Immature natural killer cell (primary cell): ENCODE data around the gene CDC42SE2. TPM values are rescaled to one million over a fixed set of nuclear protein-coding genes. Genes with fewer than 3 reads are reported as not detected.
A peak's percentile ranks its signal among the peaks of the same experiment; 100 is the strongest.
"Not testable (repeated sequence)": the region's sequence is repeated elsewhere in the genome, so short reads cannot be mapped to it uniquely, and the experiment has no call there.

Experiments
- DNase-seq, 3 donors: peaks; one replicate each; pipeline ENCODE4 v3.0.0; 2022; ENCODE audit warnings: mixed read lengths in 1 of 3
- H3K27ac Mint-ChIP-seq, 6 donors: one replicate each; pipeline ENCODE4 v1.8.0; 2020; ENCODE audit warnings: mixed read lengths in 6 of 6, mild to moderate bottlenecking in 5 of 6, inconsistent platforms in 4 of 6, moderate library complexity in 3 of 6
- H3K27me3 Mint-ChIP-seq, 3 donors: one replicate each; pipeline ENCODE4 v1.8.0; 2020 to 2021; ENCODE audit warnings: low read depth in 3 of 3, mild to moderate bottlenecking in 3 of 3, mixed read lengths in 3 of 3, moderate library complexity in 3 of 3, inconsistent platforms in 1 of 3
- H3K36me3 Mint-ChIP-seq, 3 donors: one replicate each; pipeline ENCODE4 v1.8.0; 2020; ENCODE audit warnings: mixed read lengths in 3 of 3, inconsistent platforms in 2 of 3, mild to moderate bottlenecking in 2 of 3
- H3K4me1 Mint-ChIP-seq, 2 donors: one replicate each; pipeline ENCODE4 v1.8.0; 2020; ENCODE audit warnings: inconsistent platforms in 2 of 2, mild to moderate bottlenecking in 2 of 2, mixed read lengths in 2 of 2, moderate library complexity in 1 of 2
- H3K4me3 Mint-ChIP-seq, 5 donors: one replicate each; pipeline ENCODE4 v1.8.0; 2020; ENCODE audit warnings: mild to moderate bottlenecking in 5 of 5, mixed read lengths in 5 of 5, inconsistent platforms in 3 of 5, moderate library complexity in 3 of 5
- H3K9me3 Mint-ChIP-seq, 6 donors: one replicate each; pipeline ENCODE4 v1.8.0; 2020; ENCODE audit warnings: mild to moderate bottlenecking in 6 of 6, mixed read lengths in 6 of 6, inconsistent platforms in 4 of 6, moderate library complexity in 3 of 6
- polyA plus RNA-seq, 3 donors: library from polyadenylated mRNA; unstranded; fragments of 300-500 nt; fragmentation: Illumina TruSeq; gene quantifications; one replicate each; pipeline ENCODE4 v1.2.3, GENCODE V29; 2021

The CDC42SE2 gene
- polyA plus RNA-seq, 3 donors from 2014 or later, result 296 to 536 (median 342) TPM

DNA sequence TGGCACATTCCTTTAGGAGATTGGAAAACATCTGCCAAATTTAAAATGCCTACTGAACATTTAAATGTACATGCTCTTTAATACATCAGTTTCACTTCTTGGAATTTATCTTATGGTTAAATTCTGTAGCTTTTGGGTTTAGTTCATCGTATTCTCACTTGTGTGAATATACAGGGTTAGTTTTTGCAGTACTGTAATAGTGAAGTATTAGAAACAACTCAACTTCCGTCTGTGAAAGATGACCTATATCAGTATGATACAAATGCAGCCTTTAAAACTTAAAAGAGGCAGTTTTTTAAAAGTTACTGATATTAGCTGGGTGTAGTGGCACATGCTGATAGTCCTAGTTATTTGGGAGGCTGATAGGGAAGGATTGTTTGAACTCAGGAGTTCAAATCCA lies 57.2 kb downstream of the CDC42SE2 start:
- no peak for DNase-seq
- peak overlapping the region; percentile 29 to 82 (median 65) for H3K27ac Mint-ChIP-seq
- no peaks in the 10 kb centered on the region for H3K9me3 Mint-ChIP-seq
- H3K4me1 Mint-ChIP-seq, result peaks cover 75 to 93% of the 10 kb centered on the region in 2 donors
- H3K4me3 Mint-ChIP-seq, result peak overlapping the region in 2 of 5 donors; percentile 15 to 61
- peaks cover 0 to 15% (median 6%) of the 10 kb centered on the region in 3 donors for H3K36me3 Mint-ChIP-seq
- H3K27me3 Mint-ChIP-seq, result peaks cover 0 to 7% (median 0%) of the 10 kb centered on the region in 3 donors

DNA sequence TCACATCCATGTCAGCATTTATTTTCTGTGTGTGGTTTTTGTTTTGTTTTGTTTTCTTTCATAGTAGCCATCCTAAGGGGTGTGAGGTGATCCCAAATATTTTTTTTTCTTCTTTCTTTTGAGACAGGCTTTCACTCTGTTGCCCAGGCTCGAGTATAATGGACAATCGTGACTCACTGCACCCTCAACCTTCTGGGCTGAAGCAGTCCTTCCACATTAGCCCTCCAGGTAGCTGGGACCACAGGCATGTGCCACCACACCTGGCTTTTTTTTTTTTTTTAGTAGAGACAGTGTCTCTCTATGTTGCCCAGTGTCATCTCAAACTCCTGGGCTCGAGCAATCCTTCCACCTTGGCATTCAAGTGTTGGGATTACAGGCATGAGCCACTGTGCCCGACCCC lies 59.1 kb downstream of the CDC42SE2 start:
- H3K4me1 Mint-ChIP-seq, result peaks cover 73 to 93% of the 10 kb centered on the region in 2 donors
- H3K9me3 Mint-ChIP-seq, result no peaks in the 10 kb centered on the region
- DNase-seq, result no peak
- peaks cover 0 to 7% (median 0%) of the 10 kb centered on the region in 3 donors for H3K27me3 Mint-ChIP-seq
- peak overlapping the region in 4 of 5 donors; percentile 10 to 72 (median 25) for H3K4me3 Mint-ChIP-seq
- H3K36me3 Mint-ChIP-seq, result peaks cover 0 to 7% (median 0%) of the 10 kb centered on the region in 3 donors
- peak overlapping the region; percentile 36 to 87 (median 82) for H3K27ac Mint-ChIP-seq

DNA sequence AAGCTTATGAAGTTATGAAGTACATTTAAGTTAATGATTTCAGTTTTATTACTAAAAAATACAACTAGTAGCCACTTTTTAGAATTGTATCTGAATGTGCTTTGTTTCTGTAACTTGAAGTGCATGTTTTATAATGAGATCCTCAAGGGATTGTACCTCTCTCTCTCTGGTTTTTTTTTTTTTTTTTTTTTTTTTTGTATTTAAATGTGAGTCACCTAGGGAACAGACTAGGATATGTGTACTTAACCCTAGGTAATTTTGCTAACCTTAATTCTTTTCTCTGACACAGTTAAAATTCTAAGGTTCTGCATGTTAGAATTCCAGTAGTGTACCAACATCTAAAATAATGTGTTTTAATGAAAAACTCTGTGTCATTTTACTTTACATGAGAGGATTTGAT lies 59.5 kb downstream of the CDC42SE2 start:
- Mint-ChIP-seq H3K36me3 (peaks cover 0 to 4% (median 2%) of the 10 kb centered on the region in 3 donors), H3K9me3 (no peaks in the 10 kb centered on the region), H3K27me3 (peaks cover 0 to 7% (median under 1%) of the 10 kb centered on the region in 3 donors), H3K4me3 (peak overlapping the region in 3 of 5 donors; percentile 18 to 36 (median 33)), H3K4me1 (peaks cover 77 to 93% of the 10 kb centered on the region in 2 donors), H3K27ac (peak overlapping the region; percentile 44 to 73 (median 49))
- no peak for DNase-seq

DNA sequence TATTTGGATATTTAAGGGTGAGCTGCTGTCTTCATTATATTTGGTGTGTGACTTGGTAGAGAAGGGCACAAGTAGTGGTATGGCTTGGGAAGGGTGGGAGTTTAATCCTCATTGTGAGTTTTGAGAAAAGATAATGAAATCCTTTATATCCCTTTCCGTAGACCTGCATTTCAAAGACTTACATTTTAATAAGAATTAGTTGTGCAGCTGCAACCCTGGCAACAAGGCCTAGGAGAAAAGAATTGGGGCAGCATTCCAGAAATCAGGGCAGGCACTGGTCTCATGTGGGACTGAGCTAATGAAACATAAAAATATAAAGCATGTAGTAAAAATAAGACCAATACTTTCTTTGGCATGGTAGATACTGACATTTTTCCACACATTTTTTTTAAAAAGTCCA lies 60.5 kb downstream of the CDC42SE2 start:
- Mint-ChIP-seq H3K36me3 (peaks cover 0 to 4% (median 2%) of the 10 kb centered on the region in 3 donors), H3K27ac (peak overlapping the region; percentile 17 to 79 (median 41)), H3K27me3 (peaks cover 2 to 7% (median 3%) of the 10 kb centered on the region in 3 donors), H3K9me3 (no peaks in the 10 kb centered on the region), H3K4me3 (peak overlapping the region in 3 of 5 donors; percentile 10 to 40 (median 23)), H3K4me1 (peaks cover 82 to 94% of the 10 kb centered on the region in 2 donors)
- no peak for DNase-seq

DNA sequence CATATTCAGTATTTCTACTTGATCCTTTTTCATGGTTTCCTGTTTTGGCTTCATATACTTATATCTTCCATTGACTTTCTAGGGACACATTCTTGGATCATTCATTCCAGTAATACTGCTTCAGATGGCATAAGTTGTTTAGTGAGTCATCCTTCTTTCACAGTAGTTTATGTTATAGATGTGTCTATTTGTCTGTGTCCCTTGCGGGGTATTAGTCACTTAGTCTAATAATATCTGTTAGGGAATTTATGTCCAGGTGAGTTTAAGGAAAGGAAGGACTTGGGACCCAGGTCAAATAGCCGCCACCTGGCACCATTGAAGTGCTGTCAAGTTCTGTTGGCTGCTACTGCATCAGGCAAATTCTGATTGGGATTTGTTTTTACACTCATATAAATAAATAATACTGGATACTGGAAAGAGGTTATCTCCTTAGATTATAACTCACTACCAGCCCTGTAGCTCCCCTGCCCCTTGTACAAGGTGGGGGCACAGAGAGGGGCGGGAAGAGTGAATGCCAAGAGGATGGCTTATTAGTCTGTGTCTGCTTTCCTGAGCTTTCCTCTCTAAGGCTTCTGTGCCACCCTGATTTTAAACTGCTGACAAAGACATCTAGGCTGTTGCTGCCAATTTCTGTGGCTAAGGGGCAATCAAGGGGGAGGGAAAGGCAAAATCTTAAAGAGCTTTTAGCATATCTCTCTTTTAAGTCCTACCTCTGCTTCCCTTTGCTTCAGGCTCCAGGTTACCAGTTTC lies 64.9 kb downstream of the CDC42SE2 start:
- H3K9me3 Mint-ChIP-seq, result no peaks in the 10 kb centered on the region
- DNase-seq, result no peak
- H3K27me3 Mint-ChIP-seq, result peaks cover 3 to 6% (median 6%) of the 10 kb centered on the region in 3 donors
- H3K4me1 Mint-ChIP-seq, result peaks cover 73 to 97% of the 10 kb centered on the region in 2 donors
- peak overlapping the region; percentile 6 to 86 (median 67) for H3K27ac Mint-ChIP-seq
- H3K36me3 Mint-ChIP-seq, result peaks cover 0 to 7% (median 0%) of the 10 kb centered on the region in 3 donors
- peak overlapping the region in 1 of 5 donors; percentile 38 for H3K4me3 Mint-ChIP-seq

GRCh38 chr5:131329286-131329560 lies 65.4 kb downstream of the CDC42SE2 start:
- peaks cover 3 to 6% (median 6%) of the 10 kb centered on the region in 3 donors for H3K27me3 Mint-ChIP-seq
- no peak for DNase-seq

DNA sequence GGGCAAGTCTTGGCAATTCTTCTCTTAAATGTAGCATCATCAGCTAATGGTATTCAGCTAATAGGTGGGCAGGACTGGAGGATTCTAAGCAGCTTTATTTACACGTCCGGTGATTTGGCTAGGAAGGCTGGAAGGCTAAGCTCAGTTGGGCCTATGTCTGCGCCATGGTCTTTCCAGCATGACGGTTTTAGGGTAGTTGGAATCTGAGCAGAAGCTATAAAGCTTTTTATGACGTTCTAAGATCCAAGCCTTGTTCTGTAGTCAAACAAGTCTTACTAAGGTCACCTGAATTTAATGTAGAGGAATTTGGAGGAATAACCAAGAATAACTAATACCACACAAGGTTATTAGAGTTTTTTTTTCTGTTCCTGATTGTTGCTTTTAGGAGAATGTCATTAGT lies 66.2 kb downstream of the CDC42SE2 start:
- H3K4me1 Mint-ChIP-seq, result peaks cover 76 to 97% of the 10 kb centered on the region in 2 donors
- peaks cover 3 to 6% (median 4%) of the 10 kb centered on the region in 3 donors for H3K27me3 Mint-ChIP-seq
- no peak for DNase-seq
- peak overlapping the region in 5 of 6 donors; percentile 12 to 64 (median 57) for H3K27ac Mint-ChIP-seq
- no peaks in the 10 kb centered on the region for H3K9me3 Mint-ChIP-seq
- peak overlapping the region in 2 of 5 donors; percentile 2 to 14 for H3K4me3 Mint-ChIP-seq
- peaks cover 0 to 7% (median 0%) of the 10 kb centered on the region in 3 donors for H3K36me3 Mint-ChIP-seq

More at GRCh38 chr5:131329286-131329560, 65.4 kb downstream of the CDC42SE2 start:
- H3K36me3 Mint-ChIP-seq, result peaks cover 0 to 7% (median 0%) of the 10 kb centered on the region in 3 donors
- peak overlapping the region; percentile 6 to 75 (median 48) for H3K27ac Mint-ChIP-seq
- H3K4me3 Mint-ChIP-seq, result peak overlapping the region in 1 of 5 donors; percentile 32
- no peaks in the 10 kb centered on the region for H3K9me3 Mint-ChIP-seq
- peaks cover 75 to 97% of the 10 kb centered on the region in 2 donors for H3K4me1 Mint-ChIP-seq

- H3K4me1 Mint-ChIP-seq, result peaks cover 81 to 97% of the 10 kb centered on the region in 2 donors
- DNase-seq, result not testable (repeated sequence)
These were observed 71.9 kb downstream of the CDC42SE2 start for GRCh38 chr5:131335756-131336155.

DNA sequence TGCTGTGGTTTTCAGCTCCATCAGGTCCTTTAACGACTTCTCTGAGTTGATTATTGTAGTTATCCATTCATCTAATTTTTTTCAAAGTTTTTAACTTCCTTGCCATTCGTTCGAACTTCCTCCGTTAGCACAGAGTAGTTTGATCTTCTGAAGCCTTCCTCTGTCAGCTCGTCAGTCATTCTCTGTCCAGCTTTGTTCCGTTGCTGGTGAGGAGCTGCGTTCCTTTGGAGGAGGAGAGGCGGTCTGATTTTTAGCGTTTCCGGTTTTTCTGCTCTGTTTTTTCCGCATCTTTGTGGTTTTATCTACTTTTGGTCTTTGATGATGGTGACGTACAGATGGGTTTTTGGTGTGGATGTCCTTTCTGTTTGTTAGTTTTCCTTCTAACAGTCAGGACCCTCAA lies 72.9 kb downstream of the CDC42SE2 start:
- peak overlapping the region in 5 of 6 donors; percentile 24 to 77 (median 64) for H3K27ac Mint-ChIP-seq
- not testable (repeated sequence) for DNase-seq, H3K4me3 Mint-ChIP-seq, H3K27me3 Mint-ChIP-seq, H3K9me3 Mint-ChIP-seq
- peaks cover 88 to 97% of the 10 kb centered on the region in 2 donors for H3K4me1 Mint-ChIP-seq
- H3K36me3 Mint-ChIP-seq, result peaks cover 0 to 13% (median 9%) of the 10 kb centered on the region in 3 donors

More at GRCh38 chr5:131335756-131336155, 71.9 kb downstream of the CDC42SE2 start:
- peaks cover 0 to 13% (median 9%) of the 10 kb centered on the region in 3 donors for H3K36me3 Mint-ChIP-seq
- H3K27ac Mint-ChIP-seq, result peak overlapping the region in 4 of 6 donors; percentile 5 to 85 (median 22)
- not testable (repeated sequence) for H3K27me3 Mint-ChIP-seq, H3K9me3 Mint-ChIP-seq
- H3K4me3 Mint-ChIP-seq, result peak overlapping the region in 2 of 5 donors; percentile 11 to 13

- not testable (repeated sequence) for DNase-seq, H3K9me3 Mint-ChIP-seq, H3K27me3 Mint-ChIP-seq
- peak overlapping the region in 5 of 6 donors; percentile 62 to 85 (median 81) for H3K27ac Mint-ChIP-seq
- H3K4me1 Mint-ChIP-seq, result peaks cover 88 to 94% of the 10 kb centered on the region in 2 donors
- H3K36me3 Mint-ChIP-seq, result peaks cover 0 to 13% (median 9%) of the 10 kb centered on the region in 3 donors
- H3K4me3 Mint-ChIP-seq, result peak overlapping the region in 3 of 5 donors; percentile 33 to 80 (median 53)
These were observed 73.6 kb downstream of the CDC42SE2 start for GRCh38 chr5:131337240-131338050.

DNA sequence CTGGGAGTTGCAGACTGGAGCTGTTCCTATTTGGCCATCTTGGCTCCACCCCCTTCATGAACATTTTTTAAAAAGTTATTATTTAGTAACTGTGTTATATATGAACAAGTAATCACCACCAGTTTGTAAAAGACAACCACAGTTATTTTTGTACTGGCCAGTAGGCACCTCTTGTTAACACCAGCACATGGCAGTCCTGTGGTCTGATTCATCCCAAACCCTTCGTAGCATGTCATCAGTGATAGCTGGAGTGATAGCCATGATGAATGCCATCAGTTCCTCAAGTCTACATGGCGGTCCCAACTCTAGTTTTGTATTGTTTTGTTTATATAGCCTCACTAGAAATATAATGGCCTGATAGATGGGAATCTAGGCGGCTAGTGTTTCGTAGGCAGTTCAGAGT lies 74.2 kb downstream of the CDC42SE2 start:
- Mint-ChIP-seq H3K27ac (peak overlapping the region; percentile 62 to 85 (median 79)), H3K4me1 (peaks cover 89 to 92% of the 10 kb centered on the region in 2 donors), H3K4me3 (peak overlapping the region in 4 of 5 donors; percentile 33 to 80 (median 52)), H3K36me3 (peaks cover 2 to 13% (median 11%) of the 10 kb centered on the region in 3 donors), H3K27me3 (peaks cover 0 to 9% (median 8%) of the 10 kb centered on the region in 3 donors), H3K9me3 (no peaks in the 10 kb centered on the region)
- DNase-seq, result no peak

DNA sequence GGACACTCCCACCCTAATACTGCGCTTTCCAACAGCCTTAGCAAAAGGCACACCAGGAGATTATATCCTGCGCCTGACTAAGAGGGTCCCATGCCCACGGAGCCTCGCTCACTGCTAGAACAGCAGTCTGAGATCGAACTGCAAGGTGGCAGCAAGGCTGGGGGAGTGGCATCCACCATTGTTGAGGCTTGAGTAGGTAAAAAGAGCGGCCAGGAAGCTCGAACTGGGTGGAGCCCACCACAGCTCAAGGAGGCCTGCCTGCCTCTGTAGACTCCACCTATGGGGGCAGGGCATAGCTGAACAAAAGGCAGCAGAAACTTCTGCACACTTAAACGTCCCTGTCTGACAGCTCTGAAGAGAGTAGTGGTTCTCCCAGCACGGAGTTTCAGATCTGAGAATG lies 80.4 kb downstream of the CDC42SE2 start:
- not testable (repeated sequence) for H3K27me3 Mint-ChIP-seq, H3K9me3 Mint-ChIP-seq, DNase-seq, H3K4me3 Mint-ChIP-seq
- peak overlapping the region in 3 of 6 donors; percentile 69 to 77 (median 70) for H3K27ac Mint-ChIP-seq
- H3K36me3 Mint-ChIP-seq, result peaks cover 19 to 33% (median 32%) of the 10 kb centered on the region in 3 donors
- peaks cover 82 to 91% of the 10 kb centered on the region in 2 donors for H3K4me1 Mint-ChIP-seq

GRCh38 chr5:131346204-131346603 lies 82.4 kb downstream of the CDC42SE2 start:
- not testable (repeated sequence) for DNase-seq, H3K27me3 Mint-ChIP-seq, H3K9me3 Mint-ChIP-seq, H3K4me3 Mint-ChIP-seq
- Mint-ChIP-seq H3K4me1 (peaks cover 64 to 77% of the 10 kb centered on the region in 2 donors), H3K27ac (peak overlapping the region; percentile 26 to 87 (median 80)), H3K36me3 (peaks cover 19 to 33% (median 32%) of the 10 kb centered on the region in 3 donors)
